22Rv1 (cell line): ENCODE results near the gene L3HYPDH.

Experiments
- ZFX ChIP-seq: fragments of 450-650 bp; IDR thresholded peaks from 2 replicates; pipeline ENCODE4 v1.6.1; 2017; ENCODE audit warnings: antibody characterized with exemption, borderline replicate concordance
- TF ChIP-seq, protein P1 (sequence below): fragments of 450-650 bp; IDR thresholded peaks from 2 replicates; pipeline ENCODE4 v1.5.1; 2017; ENCODE audit warnings: mild to moderate bottlenecking

DNA sequence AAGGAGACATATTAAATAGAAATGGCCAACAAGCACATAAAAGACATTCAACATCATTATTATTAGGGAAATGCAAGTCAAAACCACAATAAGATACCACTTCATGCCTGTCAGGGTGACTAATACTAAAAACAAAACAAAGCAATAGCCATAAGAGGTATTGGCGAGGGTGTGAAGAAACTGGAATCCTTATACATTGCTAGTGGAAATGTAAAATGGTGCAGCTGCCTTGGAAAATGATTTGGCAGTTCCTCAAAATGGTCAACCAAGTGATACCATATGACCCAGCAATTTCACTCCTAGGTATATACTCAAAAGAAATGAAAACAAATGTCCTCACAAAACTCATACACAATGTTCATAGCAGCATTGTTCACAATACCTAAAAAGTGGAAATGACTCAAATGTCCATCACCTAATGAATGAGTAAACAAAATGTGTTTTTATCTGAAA is 46.0 kb downstream of the L3HYPDH start:
- TF ChIP-seq, protein P1, sequence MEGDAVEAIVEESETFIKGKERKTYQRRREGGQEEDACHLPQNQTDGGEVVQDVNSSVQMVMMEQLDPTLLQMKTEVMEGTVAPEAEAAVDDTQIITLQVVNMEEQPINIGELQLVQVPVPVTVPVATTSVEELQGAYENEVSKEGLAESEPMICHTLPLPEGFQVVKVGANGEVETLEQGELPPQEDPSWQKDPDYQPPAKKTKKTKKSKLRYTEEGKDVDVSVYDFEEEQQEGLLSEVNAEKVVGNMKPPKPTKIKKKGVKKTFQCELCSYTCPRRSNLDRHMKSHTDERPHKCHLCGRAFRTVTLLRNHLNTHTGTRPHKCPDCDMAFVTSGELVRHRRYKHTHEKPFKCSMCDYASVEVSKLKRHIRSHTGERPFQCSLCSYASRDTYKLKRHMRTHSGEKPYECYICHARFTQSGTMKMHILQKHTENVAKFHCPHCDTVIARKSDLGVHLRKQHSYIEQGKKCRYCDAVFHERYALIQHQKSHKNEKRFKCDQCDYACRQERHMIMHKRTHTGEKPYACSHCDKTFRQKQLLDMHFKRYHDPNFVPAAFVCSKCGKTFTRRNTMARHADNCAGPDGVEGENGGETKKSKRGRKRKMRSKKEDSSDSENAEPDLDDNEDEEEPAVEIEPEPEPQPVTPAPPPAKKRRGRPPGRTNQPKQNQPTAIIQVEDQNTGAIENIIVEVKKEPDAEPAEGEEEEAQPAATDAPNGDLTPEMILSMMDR = no peak
- TF ChIP-seq ZFX = no peak
